Endothelial cell (in vitro differentiated cells): Measurements from ENCODE around the gene PPM1N. TPM values are rescaled to one million over a fixed set of nuclear protein-coding genes. Genes with fewer than 3 reads are reported as not detected.

Experiments
- DNase-seq: peaks from one replicate; pipeline ENCODE4 v3.0.0; 2021; ENCODE audit warnings: low spot score
- H3K27ac Mint-ChIP-seq: one replicate; pipeline ENCODE4 v1.8.0; 2021; ENCODE audit warnings: mixed read lengths, inconsistent platforms; ENCODE audit not compliant: unreplicated experiment
- H3K27me3 Mint-ChIP-seq: one replicate; pipeline ENCODE4 v1.8.0; 2021; ENCODE audit warnings: mild to moderate bottlenecking, moderate library complexity, mixed read lengths, inconsistent platforms; ENCODE audit not compliant: unreplicated experiment
- H3K36me3 Mint-ChIP-seq: one replicate; pipeline ENCODE4 v1.8.0; 2021; ENCODE audit warnings: mild to moderate bottlenecking, low read depth, mixed read lengths, inconsistent platforms; ENCODE audit not compliant: unreplicated experiment
- H3K4me1 Mint-ChIP-seq: one replicate; pipeline ENCODE4 v1.8.0; 2021; ENCODE audit warnings: mild to moderate bottlenecking, mixed read lengths, inconsistent platforms; ENCODE audit not compliant: unreplicated experiment
- H3K4me3 Mint-ChIP-seq: one replicate; pipeline ENCODE4 v1.8.0; 2021; ENCODE audit warnings: mild to moderate bottlenecking, mixed read lengths, inconsistent platforms; ENCODE audit not compliant: unreplicated experiment
- H3K9me3 Mint-ChIP-seq: one replicate; pipeline ENCODE4 v1.8.0; 2021; ENCODE audit warnings: mixed read lengths, inconsistent platforms; ENCODE audit not compliant: unreplicated experiment
- CTCF ChIP-seq: fragments of 200-600 bp; sonication (generic); IDR thresholded peaks from one replicate; pipeline ENCODE4 v1.5.0; 2021; ENCODE audit warnings: antibody characterized with exemption; ENCODE audit not compliant: unreplicated experiment
- total RNA-seq: library from RNA; stranded (reverse); fragmentation: NEBNext Ultra II Directional; extraction: Animal tissue kit (Norgen Biotek cat#: 25700); gene quantifications from one replicate; pipeline ENCODE4 v1.2.1, GENCODE V29; 2021; ENCODE audit not compliant: unreplicated experiment

PPM1N gene
- total RNA-seq, 1 donor from 2014 or later = 0.33 TPM

GRCh38 chr19:45531349-45531748 lies 33.1 kb downstream of the PPM1N start:
- DNase-seq = no peak
- Mint-ChIP-seq H3K27me3 (peaks cover 14% of the 10 kb centered on the region), H3K36me3 (peaks cover 16% of the 10 kb centered on the region), H3K4me3 (no peak overlapping the region), H3K27ac (no peak overlapping the region), H3K4me1 (peaks cover 11% of the 10 kb centered on the region), H3K9me3 (no peaks in the 10 kb centered on the region)
- no peak for TF ChIP-seq CTCF

GRCh38 chr19:45539459-45539858 lies 41.2 kb downstream of the PPM1N start:
- Mint-ChIP-seq H3K36me3 (peaks cover 6% of the 10 kb centered on the region), H3K27ac (no peak overlapping the region), H3K4me3 (no peak overlapping the region), H3K9me3 (no peaks in the 10 kb centered on the region), H3K27me3 (peaks cover 3% of the 10 kb centered on the region), H3K4me1 (no peaks in the 10 kb centered on the region)
- no peak for DNase-seq
- TF ChIP-seq CTCF = no peak

- TF ChIP-seq CTCF = no peak
- H3K4me3 Mint-ChIP-seq = no peak overlapping the region
- no peak overlapping the region for H3K27ac Mint-ChIP-seq
- H3K9me3 Mint-ChIP-seq = no peaks in the 10 kb centered on the region
- peaks cover 3% of the 10 kb centered on the region for H3K36me3 Mint-ChIP-seq
- no peak for DNase-seq
- no peaks in the 10 kb centered on the region for H3K4me1 Mint-ChIP-seq
- peaks cover 1% of the 10 kb centered on the region for H3K27me3 Mint-ChIP-seq
These were observed 44.0 kb downstream of the PPM1N start for GRCh38 chr19:45542234-45542668.

GRCh38 chr19:45547211-45547770 lies 49.0 kb downstream of the PPM1N start:
- TF ChIP-seq CTCF = no peak
- no peak overlapping the region for H3K27ac Mint-ChIP-seq
- no peak overlapping the region for H3K4me3 Mint-ChIP-seq
- DNase-seq = no peak
- H3K4me1 Mint-ChIP-seq = peaks cover 5% of the 10 kb centered on the region
- H3K27me3 Mint-ChIP-seq = peaks cover 1% of the 10 kb centered on the region
- no peaks in the 10 kb centered on the region for H3K9me3 Mint-ChIP-seq
- peaks cover 11% of the 10 kb centered on the region for H3K36me3 Mint-ChIP-seq

GRCh38 chr19:45547965-45548609 lies 49.8 kb downstream of the PPM1N start:
- DNase-seq = no peak
- H3K4me3 Mint-ChIP-seq = no peak overlapping the region
- no peaks in the 10 kb centered on the region for H3K9me3 Mint-ChIP-seq
- peaks cover 8% of the 10 kb centered on the region for H3K27me3 Mint-ChIP-seq
- no peak overlapping the region for H3K27ac Mint-ChIP-seq
- peaks cover 11% of the 10 kb centered on the region for H3K36me3 Mint-ChIP-seq
- no peak for TF ChIP-seq CTCF
- peaks cover 5% of the 10 kb centered on the region for H3K4me1 Mint-ChIP-seq
